GM19463 (cell line): ENCODE measurements around the gene APLNR.

Source experiments
- ATAC-seq: cut with Tn5 transposase; IDR thresholded peaks from one replicate; pipeline ENCODE4 v1.9.1; 2021; ENCODE audit warnings: mild to moderate bottlenecking, moderate library complexity; ENCODE audit not compliant: unreplicated experiment

The APLNR gene

DNA sequence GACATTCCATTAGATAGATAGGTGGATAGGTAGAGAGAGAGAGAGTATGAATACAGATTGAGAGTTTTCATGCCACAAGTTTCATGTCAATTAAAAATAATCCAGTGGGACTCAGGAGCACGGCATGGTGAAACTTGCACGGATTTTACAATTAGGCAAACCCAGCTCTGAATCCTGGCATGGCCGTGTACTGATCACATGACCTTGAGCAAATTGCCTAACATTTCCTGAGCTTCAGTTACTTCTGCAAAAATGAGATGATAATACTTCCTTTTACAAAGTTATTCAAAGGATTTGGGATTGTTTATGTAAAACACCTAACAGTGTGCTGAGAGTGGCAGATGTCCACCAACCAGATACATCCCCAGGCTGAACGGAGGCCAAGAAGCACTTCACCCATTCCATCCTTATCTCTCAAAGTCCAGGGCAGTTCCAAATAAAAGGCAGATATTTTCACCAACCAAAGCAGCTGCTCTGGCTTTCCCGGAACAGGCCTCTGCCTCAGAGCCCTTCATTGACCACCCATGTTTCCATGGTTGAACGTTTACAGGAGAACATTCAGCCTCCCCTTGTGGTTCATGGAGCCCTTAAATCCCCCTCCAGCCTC is 17.9 kb downstream of the APLNR start:
- no peak for ATAC-seq

DNA sequence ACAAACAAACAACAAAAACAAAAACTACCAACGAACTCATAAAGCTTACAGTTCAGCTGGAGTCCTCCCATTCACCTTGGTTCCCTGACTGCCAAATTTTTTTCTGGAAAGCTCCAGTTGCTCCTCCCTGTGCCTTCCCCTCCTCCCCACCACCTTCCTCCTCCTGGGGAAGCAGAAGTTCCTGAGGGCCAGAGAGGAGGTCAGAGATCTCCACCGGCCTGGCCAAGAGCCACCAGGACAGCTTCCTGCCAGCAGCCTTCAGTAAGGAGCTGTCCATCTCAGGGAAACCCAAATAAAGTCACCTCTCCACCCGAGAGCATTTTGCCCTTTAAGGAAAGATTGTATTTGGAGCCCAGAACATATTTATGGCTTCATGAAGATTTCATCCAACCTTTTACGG is 20.0 kb downstream of the APLNR start:
- ATAC-seq: no peak

DNA sequence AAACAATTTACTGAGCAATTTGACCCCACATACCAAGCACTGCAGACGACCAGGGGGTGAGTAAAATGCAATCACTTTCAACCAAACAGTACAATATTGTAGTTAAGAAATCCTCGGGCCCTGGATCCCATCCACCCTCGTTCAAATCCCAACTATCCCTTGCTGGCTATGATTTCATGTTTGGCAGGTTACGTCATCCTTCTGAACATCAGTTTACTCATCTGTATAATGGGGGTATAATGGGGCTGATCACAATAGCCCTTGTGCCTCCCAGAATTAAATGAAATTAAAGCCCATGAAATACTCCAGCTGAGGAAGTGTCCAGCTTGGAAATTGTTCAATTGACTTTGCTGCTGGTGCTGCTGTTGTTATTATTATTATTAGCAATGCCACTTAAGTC is 20.6 kb downstream of the APLNR start:
- ATAC-seq: no peak

DNA sequence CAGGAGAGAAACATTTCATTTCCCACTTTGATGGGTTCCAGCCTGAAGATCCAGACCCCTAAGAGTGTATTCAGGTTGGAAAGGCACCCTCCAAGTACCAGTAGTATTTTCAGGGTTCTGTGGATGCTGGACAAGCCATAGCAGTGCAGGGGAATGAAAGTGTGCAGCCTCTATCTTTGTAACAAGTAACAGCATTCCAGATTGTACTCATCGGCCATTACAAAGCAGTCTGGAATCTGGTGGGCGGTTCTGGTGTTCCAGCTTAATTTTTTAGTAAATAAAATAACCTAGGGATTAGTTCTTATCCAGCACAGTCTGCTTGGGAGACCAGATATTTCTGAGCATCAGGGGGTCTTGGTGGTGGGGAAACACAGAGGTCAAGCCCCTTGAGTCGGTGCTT is 22.6 kb downstream of the APLNR start:
- no peak for ATAC-seq

DNA sequence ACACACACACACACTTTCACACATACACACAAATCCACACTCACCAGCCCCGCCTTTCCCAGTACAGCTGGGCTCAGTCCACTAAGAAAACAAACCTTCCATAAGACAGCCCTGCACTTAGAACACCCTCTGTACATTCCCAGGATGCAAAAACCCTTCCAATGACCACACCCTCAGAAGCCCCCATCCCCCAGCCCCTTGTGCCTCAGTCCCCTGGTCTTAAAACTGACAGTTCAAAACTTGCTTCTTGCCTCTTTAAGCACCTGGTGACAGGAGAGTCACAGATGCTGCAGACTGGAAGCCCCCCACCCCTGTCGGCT is 23.0 kb downstream of the APLNR start:
- no peak for ATAC-seq

DNA sequence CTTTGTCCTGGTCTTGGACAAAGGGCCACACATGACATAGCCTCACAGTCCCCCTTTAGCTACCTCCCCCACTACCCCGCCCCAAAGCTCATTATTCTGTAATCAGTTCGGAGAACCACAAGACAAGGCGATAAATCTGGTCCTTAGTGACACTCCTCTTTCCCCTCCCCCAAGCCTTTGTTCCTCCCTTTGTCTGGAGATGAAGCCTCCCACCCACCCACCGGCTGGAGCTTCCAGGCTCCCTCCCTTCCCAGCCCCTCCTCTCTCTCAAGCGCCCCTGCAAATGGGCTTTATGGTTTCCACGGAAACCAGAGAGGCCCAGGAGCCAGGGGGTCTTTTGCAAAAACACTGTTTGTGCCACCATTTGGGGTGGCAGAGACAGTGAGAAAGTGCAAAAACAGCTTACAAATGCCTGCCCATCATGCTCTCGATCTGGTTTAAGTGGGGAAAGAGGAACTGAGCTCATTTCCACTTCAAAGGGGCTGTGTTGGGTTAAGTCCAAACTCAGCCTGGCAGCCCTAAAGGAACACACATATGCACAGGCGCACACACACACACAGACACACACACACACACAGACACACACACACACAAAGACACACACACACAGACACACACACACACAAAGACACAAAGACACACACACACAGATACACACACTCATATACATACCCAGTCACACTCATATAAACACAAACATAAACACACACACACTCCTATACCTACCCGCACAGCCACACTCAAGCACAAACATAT is 23.5 kb downstream of the APLNR start:
- ATAC-seq: no peak

DNA sequence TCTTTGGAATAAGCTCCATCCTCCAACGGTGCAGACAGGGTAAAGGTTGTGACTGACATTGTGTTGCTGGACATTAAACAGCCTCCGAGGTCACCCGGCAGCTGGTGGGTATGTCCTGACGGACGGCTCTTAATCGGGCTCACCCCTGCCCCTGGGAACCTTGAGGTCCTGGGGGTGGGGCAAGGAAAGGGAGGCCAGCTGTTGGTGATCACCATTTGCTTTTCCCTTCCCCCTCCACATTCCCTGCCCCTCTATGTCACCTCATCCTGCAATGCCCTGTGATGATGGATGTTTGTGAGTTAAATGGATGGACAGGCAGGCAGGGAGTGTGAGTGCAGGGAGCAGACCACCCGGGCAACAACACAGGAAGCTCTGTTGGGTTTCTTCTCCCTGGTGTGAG is 26.3 kb downstream of the APLNR start:
- ATAC-seq: no peak

DNA sequence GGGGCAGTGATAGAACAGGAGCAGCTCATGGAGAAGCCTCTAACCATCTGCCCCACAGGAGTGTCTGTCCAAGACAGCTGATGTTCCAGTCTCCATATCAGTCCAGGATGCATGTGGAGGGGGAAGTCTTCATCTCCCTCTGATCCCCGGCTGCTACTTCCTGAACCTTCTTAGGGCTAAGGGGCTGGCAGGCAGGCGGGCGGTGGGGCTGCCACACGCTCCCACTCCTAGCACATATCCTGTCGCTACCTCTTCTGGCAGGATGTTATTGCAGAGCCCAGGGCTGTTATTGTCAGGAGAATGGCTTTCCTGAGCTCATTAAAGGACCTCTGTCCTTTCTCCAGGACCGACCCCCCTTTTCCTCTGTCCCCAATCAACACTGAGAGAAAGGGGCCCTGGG is 29.9 kb downstream of the APLNR start:
- no peak for ATAC-seq

DNA sequence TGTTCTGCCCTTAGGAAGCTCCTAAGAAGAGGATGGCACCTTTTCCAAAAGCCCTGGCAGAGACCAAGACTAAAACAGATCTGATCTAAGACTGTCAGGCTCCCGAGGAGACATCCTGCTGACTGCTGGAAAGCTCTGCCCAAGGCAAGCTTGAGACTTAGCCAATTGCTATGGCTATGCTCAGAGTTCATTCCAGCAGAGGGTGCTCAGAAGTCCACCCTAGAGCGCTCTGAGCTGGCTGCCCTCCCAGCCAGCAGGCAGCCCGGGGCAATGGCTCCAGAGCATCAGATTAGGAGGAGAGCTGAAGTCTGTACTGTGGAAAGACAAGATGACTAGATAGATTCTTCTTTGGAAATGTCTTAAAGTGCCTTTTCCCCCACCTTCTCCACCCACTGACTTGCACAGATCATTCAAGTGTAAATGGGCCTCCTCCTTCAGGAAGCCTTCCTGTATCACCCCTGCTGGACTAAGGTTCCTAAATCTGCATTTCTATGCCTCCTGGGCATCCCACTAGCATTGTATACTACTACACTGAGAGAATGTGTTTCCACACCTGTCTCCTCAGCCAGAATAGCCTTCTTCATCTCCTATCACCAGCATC is 31.9 kb downstream of the APLNR start:
- no peak for ATAC-seq

DNA sequence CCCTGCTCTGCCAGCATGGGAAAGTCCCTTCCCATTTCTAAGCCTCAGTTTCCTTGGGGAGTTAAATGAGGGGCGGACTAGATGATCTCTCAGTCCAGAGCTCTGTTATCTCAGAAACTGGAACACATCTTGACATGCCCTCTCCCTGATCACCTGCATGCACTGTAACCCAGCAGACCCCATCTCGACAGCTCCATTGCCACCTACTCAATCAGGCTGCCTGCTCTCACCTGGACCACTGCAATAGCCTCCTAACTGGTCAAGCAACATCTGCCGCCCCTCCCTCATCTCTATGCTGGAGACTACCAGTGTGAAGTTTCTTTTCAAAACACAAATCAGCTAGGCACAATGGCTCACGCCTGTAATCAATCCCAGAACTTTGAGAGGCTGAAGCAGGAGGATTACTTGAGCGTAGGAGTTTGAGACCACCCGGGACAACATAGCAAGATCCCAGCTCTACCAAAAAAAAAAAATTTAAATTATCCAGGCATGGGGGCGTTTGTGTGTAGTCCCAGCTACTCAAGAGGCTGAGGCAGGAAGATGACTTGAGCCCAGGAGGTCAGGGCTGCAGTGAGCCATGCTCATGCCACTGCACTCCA is 33.1 kb downstream of the APLNR start:
- no peak for ATAC-seq

DNA sequence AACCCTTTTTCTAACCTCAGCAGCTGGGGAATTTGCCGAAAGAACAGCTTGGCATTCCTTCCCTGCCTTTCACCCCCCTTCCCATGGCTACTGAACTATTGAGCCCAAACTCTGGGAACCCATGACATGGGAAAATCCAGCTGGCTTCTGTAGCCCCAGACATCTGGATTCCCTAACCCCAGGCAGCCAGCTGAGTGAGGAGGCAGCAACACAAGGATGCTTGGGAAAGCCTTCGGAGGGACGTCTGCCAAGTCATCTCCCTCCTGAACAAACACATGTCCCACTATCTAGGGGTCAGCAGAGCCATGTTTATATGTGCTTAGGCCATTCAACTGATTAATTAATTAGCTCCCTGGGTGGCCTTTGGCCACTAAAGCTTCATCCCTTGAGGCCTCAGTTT is 33.7 kb downstream of the APLNR start:
- ATAC-seq: no peak

DNA sequence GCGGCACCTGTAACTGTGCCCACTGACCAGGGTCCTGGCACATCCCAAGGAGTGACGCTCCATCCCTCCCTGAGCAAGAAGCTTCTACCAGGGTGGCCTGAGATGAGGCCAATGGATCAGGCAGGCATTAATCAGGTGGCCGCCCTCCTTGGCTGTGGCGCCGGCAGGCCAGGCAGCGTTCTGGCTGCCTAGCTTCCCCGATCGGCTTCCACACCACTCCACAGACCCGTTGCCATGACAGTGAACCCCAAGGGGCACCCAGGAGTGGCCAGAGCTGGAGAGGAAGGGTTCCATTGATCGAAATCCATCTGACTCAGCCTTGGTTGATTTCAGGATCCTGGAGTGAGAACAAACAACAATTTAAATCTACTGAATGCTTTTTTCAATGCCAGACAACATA is 34.8 kb downstream of the APLNR start:
- no peak for ATAC-seq

DNA sequence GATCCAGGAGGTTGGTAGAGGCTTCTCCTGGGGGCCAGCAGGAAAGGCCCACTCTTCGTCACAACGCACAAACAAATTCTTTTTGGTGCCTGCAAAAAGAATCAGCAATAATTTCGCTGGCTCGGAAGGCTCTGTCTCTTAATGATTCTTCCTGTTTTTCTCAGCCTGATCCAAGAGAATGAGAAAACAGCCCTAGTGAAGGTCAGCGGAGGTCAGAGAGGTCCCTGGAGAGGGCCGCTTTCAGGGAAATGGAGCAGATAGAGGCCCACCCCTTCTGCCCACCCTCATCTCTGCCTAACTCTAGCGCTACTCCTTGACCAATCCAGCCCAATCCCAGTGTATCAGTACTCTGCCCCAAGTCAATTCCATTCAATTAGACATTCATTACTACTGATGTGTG is 36.1 kb downstream of the APLNR start:
- no peak for ATAC-seq

DNA sequence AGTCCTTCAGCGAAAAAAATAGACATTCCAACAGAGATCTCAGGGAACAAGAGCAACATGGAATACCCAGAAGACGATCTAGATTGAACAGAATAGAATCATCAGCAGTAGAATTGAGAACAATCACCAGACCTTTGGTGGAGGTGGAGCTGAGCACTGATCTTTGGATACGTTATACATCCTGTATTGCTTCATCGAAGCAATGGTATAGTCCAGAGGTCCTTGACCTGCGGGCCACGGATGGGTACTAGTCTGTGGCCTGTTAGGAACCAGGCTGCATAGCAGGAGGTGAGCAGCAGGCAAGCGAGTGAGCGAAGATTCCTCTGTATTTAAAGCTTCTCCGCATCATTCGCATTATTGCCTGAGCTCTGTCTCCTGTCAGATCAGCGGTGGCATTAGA is 37.7 kb downstream of the APLNR start:
- no peak for ATAC-seq

DNA sequence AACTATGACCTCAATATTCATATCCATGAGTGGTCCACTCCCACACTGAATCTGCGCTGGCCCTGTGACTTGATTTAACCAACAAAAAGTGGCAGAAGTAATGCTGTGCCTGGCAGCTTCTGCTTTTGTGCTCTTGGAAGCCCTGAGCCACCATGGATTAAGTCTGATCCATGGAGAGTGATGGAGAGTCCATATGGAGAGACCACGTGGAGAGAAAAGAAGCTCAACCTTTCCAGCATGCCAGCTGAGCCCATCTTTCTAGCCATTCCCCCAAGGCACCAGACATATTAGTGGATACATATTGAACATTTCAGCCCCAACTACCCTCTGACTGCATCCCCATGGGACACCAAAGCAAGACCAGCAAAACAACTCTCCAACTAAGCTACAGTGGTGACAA is 39.3 kb downstream of the APLNR start:
- ATAC-seq: no peak

DNA sequence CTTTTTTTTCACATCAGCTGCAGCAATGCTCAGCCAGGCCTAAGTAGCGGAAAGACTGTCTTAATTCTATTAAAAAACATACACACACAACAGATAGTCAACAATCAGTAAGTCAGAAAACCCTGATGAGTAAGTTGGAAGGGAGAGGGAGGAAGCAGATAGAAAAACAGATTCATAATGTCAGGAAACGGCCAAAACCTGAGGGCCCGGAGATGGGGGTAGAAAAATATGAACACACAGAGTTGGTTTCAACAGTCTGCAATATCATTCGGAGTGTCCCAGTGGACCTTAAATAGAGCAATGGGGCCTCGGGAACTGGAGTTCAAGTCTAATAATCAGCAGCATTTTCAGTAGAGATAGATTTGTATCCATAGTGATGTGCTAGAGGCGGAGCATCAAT is 40.5 kb downstream of the APLNR start:
- ATAC-seq: no peak

DNA sequence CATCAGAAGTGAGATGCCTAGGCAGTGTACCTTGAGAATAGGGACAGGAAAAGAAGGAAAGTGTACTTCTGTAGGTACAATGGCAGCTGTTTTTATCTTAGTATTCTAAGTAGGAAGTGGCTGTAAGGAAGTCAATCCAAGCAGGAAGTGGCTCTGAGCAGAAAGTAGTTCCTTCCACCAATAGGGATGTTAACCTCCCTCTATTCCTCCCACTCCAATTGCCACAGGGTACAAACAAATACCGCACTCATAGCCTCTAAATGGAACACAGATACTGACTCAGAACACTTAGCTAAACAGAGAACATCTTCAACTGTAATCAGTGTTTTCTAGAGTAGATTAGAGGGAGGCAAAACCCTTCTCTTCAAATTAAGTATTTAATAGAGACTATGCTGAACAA is 44.7 kb downstream of the APLNR start:
- ATAC-seq: no peak

DNA sequence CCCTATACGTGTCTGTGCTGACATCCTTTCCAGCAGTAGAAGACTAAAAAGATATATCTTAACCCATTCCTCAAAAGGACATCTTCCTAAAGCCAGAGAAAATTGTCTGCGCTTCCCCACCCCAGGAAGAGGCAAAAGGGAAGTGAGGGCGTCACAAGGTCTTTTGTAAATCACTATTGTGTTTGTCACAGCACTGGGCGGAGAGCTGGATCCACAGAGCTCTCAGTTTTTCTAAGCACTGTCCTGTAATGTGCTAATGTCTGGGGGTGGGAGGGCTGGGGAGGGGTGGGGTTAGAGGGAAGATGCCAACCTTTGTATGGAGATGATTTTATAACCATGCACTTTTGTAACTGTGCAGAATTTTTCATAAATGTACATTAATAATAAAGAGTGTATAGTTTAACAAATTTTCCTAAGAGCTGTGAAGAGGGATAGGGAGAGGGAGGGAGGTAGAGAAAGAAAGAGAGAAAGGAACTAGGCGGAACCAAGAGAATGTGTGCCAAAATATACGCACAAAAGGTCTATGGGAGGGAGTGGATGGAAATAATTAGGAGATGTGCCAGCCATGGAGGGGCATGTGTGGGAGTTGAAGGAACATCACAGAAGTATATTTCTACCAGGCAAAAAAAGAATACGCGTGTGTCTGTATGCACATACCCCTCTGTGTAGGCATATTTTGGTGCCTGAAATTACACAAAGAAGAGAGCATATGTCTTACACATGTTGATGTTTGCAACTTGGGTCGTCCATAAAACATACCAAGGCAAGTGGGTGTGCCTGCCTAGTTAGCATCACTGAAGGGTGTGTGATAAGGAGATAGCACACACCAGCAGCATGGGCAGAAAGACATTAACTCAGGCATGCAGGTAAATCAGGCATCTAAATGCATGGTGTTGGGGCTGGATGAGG is 45.5 kb downstream of the APLNR start:
- ATAC-seq: no peak

DNA sequence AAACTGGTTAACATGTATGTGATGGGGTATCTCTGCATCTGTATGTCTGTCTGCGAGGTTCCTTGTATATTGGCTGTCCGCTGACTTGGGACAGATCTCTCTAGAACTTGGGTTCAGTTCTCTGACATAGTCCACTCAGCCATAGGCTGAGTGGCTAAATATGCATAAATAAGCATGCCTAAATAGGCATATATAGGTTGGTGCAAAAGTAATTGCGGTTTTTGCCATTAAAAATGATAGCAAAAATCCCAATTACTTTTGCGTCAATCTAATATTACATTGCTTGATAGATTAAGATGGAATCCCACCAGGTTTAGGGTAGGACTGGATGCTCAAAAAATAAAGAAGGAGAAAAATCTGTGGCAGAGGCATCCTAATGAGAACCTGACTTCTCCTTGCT is 46.5 kb downstream of the APLNR start:
- no peak for ATAC-seq
